GM18498 (cell line): ENCODE data around the gene HAVCR1.
"Not testable (repeated sequence)": the region's sequence is repeated elsewhere in the genome, so short reads cannot be mapped to it uniquely, and the experiment has no call there.

Experiments used
- ATAC-seq: cut with Tn5 transposase; IDR thresholded peaks from one replicate; pipeline ENCODE4 v1.9.1; 2021; ENCODE audit warnings: mild to moderate bottlenecking, moderate library complexity; ENCODE audit not compliant: unreplicated experiment

HAVCR1 gene

GRCh38 chr5:157050050-157050449, 8.9 kb downstream of the HAVCR1 start:
- peak; percentile 68 for ATAC-seq

GRCh38 chr5:157049605-157050004, 9.3 kb downstream of the HAVCR1 start:
- ATAC-seq = no peak

GRCh38 chr5:157047898-157048297, 11.0 kb downstream of the HAVCR1 start:
- peak; percentile 58 for ATAC-seq

- not testable (repeated sequence) for ATAC-seq
Measured at GRCh38 chr5:157047016-157047415, 11.9 kb downstream of the HAVCR1 start.

GRCh38 chr5:157046041-157046440, 12.9 kb downstream of the HAVCR1 start:
- ATAC-seq = peak; percentile 37

- ATAC-seq = no peak
Measured at GRCh38 chr5:157045601-157046000, 13.3 kb downstream of the HAVCR1 start.

- no peak for ATAC-seq
Measured at GRCh38 chr5:157038568-157039187, 20.2 kb downstream of the HAVCR1 start.

- not testable (repeated sequence) for ATAC-seq
Measured at GRCh38 chr5:157034106-157035072, 24.5 kb downstream of the HAVCR1 start.

GRCh38 chr5:157033071-157033583, 25.8 kb downstream of the HAVCR1 start:
- ATAC-seq = no peak

GRCh38 chr5:157030692-157031091, 28.2 kb downstream of the HAVCR1 start:
- no peak for ATAC-seq

- ATAC-seq = peak; percentile 41
Measured at GRCh38 chr5:157029457-157029856, 29.5 kb downstream of the HAVCR1 start.

GRCh38 chr5:157027663-157028062, 31.3 kb downstream of the HAVCR1 start:
- ATAC-seq = peak; percentile 86

GRCh38 chr5:157026789-157027424, 32.0 kb downstream of the HAVCR1 start:
- ATAC-seq = no peak

- ATAC-seq = peak; percentile 43
Measured at GRCh38 chr5:157025093-157025698, 33.7 kb downstream of the HAVCR1 start.

GRCh38 chr5:157024208-157024959, 34.5 kb downstream of the HAVCR1 start:
- ATAC-seq = no peak

GRCh38 chr5:157022024-157022423, 36.9 kb downstream of the HAVCR1 start:
- ATAC-seq = no peak

- no peak for ATAC-seq
Measured at GRCh38 chr5:157020511-157021222, 38.2 kb downstream of the HAVCR1 start.

GRCh38 chr5:157020002-157020401, 38.9 kb downstream of the HAVCR1 start:
- ATAC-seq = no peak

- not testable (repeated sequence) for ATAC-seq
Measured at GRCh38 chr5:157014143-157014542, 44.8 kb downstream of the HAVCR1 start.

GRCh38 chr5:157006262-157006661, 52.7 kb downstream of the HAVCR1 start:
- ATAC-seq = no peak
